CD14-positive monocyte (primary cell): ENCODE results near the gene SNPH. TPM values are rescaled to one million over a fixed set of nuclear protein-coding genes. Genes with fewer than 3 reads are reported as not detected.

Experiments used
- DNase-seq, 3 donors: peaks; one replicate each; pipeline ENCODE4 v3.0.0-alpha.2; 2011 to 2022
- H2AFZ ChIP-seq: 2 replicates; pipeline ENCODE4 v1.6.0; 2012; ENCODE audit warnings: mild to moderate bottlenecking, low read depth, low read length, inconsistent platforms; ENCODE audit not compliant: insufficient read depth, poor library complexity, severe bottlenecking
- H3K27ac ChIP-seq, 2 donors: 1 replicate in 1 of 2; 2 replicates in 1 of 2; pipeline ENCODE4 v1.5.1; 2012 to 2013; ENCODE audit warnings: low read length in 2 of 2, control low read depth in 1 of 2, inconsistent platforms in 1 of 2, low read depth in 1 of 2, mild to moderate bottlenecking in 1 of 2
- H3K27me3 ChIP-seq, 2 donors: one replicate each; pipeline versions ENCODE4 v1.6.0 to v1.6.1; 2011 to 2013; ENCODE audit warnings: low read length in 2 of 2; ENCODE audit not compliant: control insufficient read depth in 2 of 2, insufficient read depth in 2 of 2
- H3K36me3 ChIP-seq, 2 donors: replicated peaks in 1 of 2; 1 replicate in 1 of 2; 2 replicates in 1 of 2; pipeline versions ENCODE4 v1.5.1 to v1.6.1; 2012 to 2013; ENCODE audit warnings: low read length in 2 of 2, control low read depth in 1 of 2, inconsistent platforms in 1 of 2, mild to moderate bottlenecking in 1 of 2; ENCODE audit not compliant: insufficient read depth in 2 of 2, control insufficient read depth in 1 of 2
- H3K4me1 ChIP-seq, 2 donors: 1 replicate in 1 of 2; 2 replicates in 1 of 2; pipeline versions ENCODE4 v1.5.1 to v1.6.1; 2012 to 2013; ENCODE audit warnings: low read length in 2 of 2, control low read depth in 1 of 2, inconsistent platforms in 1 of 2, mild to moderate bottlenecking in 1 of 2, moderate library complexity in 1 of 2; ENCODE audit not compliant: insufficient read depth in 2 of 2, control insufficient read depth in 1 of 2
- H3K4me2 ChIP-seq: replicated peaks from 2 replicates; pipeline ENCODE3; 2012; ENCODE audit warnings: low read length, moderate library complexity, mild to moderate bottlenecking; ENCODE audit not compliant: poor library complexity, severe bottlenecking; ENCODE audit errors: extremely low read depth
- H3K4me3 ChIP-seq, 3 experiments: fragments of 200-600 bp in 1 of 3; sonication (generic) in 1 of 3; replicated peaks in 1 of 3; 1 replicate in 2 of 3; 2 replicates in 1 of 3; pipeline ENCODE4 v1.5.1; 2011 to 2013; ENCODE audit warnings: low read length in 3 of 3, mild to moderate bottlenecking in 3 of 3, control low read depth in 2 of 3, low read depth in 2 of 3, inconsistent platforms in 1 of 3, moderate library complexity in 1 of 3
- H3K79me2 ChIP-seq: 2 replicates; pipeline ENCODE4 v1.6.0; 2012; ENCODE audit warnings: mild to moderate bottlenecking, control low read depth, inconsistent platforms, low read length, moderate library complexity; ENCODE audit not compliant: insufficient read depth
- H3K9ac ChIP-seq: 2 replicates; pipeline ENCODE4 v1.6.0; 2017; ENCODE audit warnings: low read length, mild to moderate bottlenecking; ENCODE audit not compliant: insufficient read depth, poor library complexity, severe bottlenecking
- H3K9me3 ChIP-seq, 2 donors: replicated peaks in 1 of 2; 1 replicate in 1 of 2; 2 replicates in 1 of 2; pipeline versions ENCODE4 v1.5.1 to v1.6.1; 2012 to 2013; ENCODE audit warnings: low read length in 2 of 2, control low read depth in 1 of 2; ENCODE audit not compliant: control insufficient read depth in 1 of 2, insufficient read depth in 1 of 2
- H4K20me1 ChIP-seq: 2 replicates; pipeline ENCODE4 v1.6.0; 2012; ENCODE audit warnings: mild to moderate bottlenecking, low read length, control low read depth, moderate library complexity; ENCODE audit not compliant: insufficient read depth
- H3K27ac Mint-ChIP-seq, 7 donors: one replicate each; pipeline ENCODE4 v1.8.0; 2020; ENCODE audit warnings: mild to moderate bottlenecking in 7 of 7, mixed read lengths in 7 of 7, moderate library complexity in 6 of 7, inconsistent platforms in 2 of 7
- H3K27me3 Mint-ChIP-seq, 3 donors: one replicate each; pipeline ENCODE4 v1.8.0; 2021 to 2022; ENCODE audit warnings: low read depth in 3 of 3, mild to moderate bottlenecking in 3 of 3, mixed read lengths in 3 of 3, moderate library complexity in 3 of 3, inconsistent platforms in 1 of 3
- H3K36me3 Mint-ChIP-seq, 2 donors: one replicate each; pipeline ENCODE4 v1.8.0; 2020; ENCODE audit warnings: mixed read lengths in 2 of 2, inconsistent platforms in 1 of 2, mild to moderate bottlenecking in 1 of 2
- H3K4me1 Mint-ChIP-seq: one replicate; pipeline ENCODE4 v1.8.0; 2020; ENCODE audit warnings: mild to moderate bottlenecking, mixed read lengths
- H3K4me3 Mint-ChIP-seq, 2 donors: one replicate each; pipeline ENCODE4 v1.8.0; 2020; ENCODE audit warnings: mild to moderate bottlenecking in 2 of 2, mixed read lengths in 2 of 2, moderate library complexity in 1 of 2
- H3K9me3 Mint-ChIP-seq, 7 donors: one replicate each; pipeline ENCODE4 v1.8.0; 2020 to 2022; ENCODE audit warnings: mixed read lengths in 7 of 7, mild to moderate bottlenecking in 6 of 7, moderate library complexity in 6 of 7, inconsistent platforms in 2 of 7
- WGBS: methylation state at CpG from one replicate; pipeline ENCODE4 v1.1.5; 2013; ENCODE audit warnings: missing lambda C conversion rate; ENCODE audit not compliant: insufficient coverage; 5-methylcytosine and 5-hydroxymethylcytosine counted together
- intact Hi-C, 2 donors: fragments of 100-400 bp; cut with micrococcal nuclease; formaldehyde crosslinking; loops; one replicate each; pipeline versions ENCODE4 v1.15.0 to v1.15.1; 2023
- polyA plus RNA-seq, 3 donors: library from polyadenylated mRNA; depleted of rRNA in 1 of 3; unstranded in 2 of 3; stranded (reverse) in 1 of 3; fragments of 300-500 nt in 2 of 3; fragments of >200 nt in 1 of 3; fragmentation: Illumina TruSeq in 2 of 3; gene quantifications; 1 replicate in 2 of 3; 2 replicates in 1 of 3; pipeline ENCODE4 v1.2.3, GENCODE V29; 2012 to 2021
- TF ChIP-seq, protein P1 (sequence below): fragments of 200-600 bp; IDR thresholded peaks from one replicate; pipeline ENCODE4 v1.8.0; 2022; ENCODE audit warnings: antibody characterized with exemption, mild to moderate bottlenecking

Gene SNPH
- polyA plus RNA-seq, 3 donors = 0.07 to 0.10 TPM; not detected in 1

DNA sequence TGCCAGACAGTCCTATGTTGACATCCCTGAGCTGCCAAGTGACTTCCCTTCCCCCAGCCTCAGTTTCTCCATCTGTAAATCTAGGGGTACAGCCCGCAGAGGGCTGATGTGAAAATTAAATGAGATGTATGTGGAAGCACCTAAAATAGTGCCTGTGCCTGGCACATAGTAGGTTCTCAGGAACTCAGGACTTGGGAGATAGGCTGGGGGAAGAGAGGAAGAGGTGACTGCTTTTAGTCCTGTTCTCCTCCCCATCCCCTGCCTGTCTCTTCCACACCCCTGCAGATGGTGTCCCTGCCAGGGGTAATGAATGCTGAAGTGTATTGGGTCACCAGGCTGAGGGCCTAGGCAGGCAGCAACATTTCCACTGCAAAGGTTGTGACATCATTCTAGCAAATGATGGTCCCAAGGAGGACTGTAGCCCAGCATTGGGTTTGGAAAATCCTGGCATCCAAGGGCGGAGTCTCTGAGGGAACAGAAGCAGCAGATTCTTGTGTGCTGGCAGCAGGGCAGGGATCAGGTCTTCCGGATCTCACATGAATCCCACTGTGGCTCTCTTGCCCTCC, 1.8 kb downstream of the SNPH start:
- no peak overlapping the region for H3K27ac Mint-ChIP-seq

GRCh38 chr20:1269235-1269634, 3.1 kb downstream of the SNPH start:
- Mint-ChIP-seq H3K27me3 (peaks cover 23 to 39% (median 31%) of the 10 kb centered on the region in 3 donors), H3K4me3 (no peak overlapping the region), H3K36me3 (peaks cover 0 to 9% of the 10 kb centered on the region in 2 donors), H3K9me3 (peaks cover 0 to 9% (median 0%) of the 10 kb centered on the region in 7 donors), H3K27ac (peak overlapping the region in 1 of 7 donors; percentile 24), H3K4me1 (peaks cover 10% of the 10 kb centered on the region)
- Histone ChIP-seq H3K4me1 (peaks cover 6 to 12% of the 10 kb centered on the region in 2 donors), H3K27ac (no peak overlapping the region), H4K20me1 (no peaks in the 10 kb centered on the region), H3K4me3 (no peak overlapping the region), H3K9me3 (no peaks in the 10 kb centered on the region), H3K9ac (no peak overlapping the region), H3K79me2 (no peaks in the 10 kb centered on the region), H3K36me3 (no peaks in the 10 kb centered on the region), H2AFZ (no peak overlapping the region), H3K27me3 (peaks cover 23 to 36% of the 10 kb centered on the region in 2 donors), H3K4me2 (no peak overlapping the region)
- intact Hi-C loops = no loop called here
- no peak for DNase-seq
- TF ChIP-seq, protein P1, sequence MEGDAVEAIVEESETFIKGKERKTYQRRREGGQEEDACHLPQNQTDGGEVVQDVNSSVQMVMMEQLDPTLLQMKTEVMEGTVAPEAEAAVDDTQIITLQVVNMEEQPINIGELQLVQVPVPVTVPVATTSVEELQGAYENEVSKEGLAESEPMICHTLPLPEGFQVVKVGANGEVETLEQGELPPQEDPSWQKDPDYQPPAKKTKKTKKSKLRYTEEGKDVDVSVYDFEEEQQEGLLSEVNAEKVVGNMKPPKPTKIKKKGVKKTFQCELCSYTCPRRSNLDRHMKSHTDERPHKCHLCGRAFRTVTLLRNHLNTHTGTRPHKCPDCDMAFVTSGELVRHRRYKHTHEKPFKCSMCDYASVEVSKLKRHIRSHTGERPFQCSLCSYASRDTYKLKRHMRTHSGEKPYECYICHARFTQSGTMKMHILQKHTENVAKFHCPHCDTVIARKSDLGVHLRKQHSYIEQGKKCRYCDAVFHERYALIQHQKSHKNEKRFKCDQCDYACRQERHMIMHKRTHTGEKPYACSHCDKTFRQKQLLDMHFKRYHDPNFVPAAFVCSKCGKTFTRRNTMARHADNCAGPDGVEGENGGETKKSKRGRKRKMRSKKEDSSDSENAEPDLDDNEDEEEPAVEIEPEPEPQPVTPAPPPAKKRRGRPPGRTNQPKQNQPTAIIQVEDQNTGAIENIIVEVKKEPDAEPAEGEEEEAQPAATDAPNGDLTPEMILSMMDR = no peak
- 94% methylated on average over 4 of the region's 8 CpGs for WGBS

More for the DNA sequence above, 1.8 kb downstream of the SNPH start:
- Mint-ChIP-seq H3K4me1 (peaks cover 10% of the 10 kb centered on the region), H3K36me3 (peaks cover 0 to 9% of the 10 kb centered on the region in 2 donors), H3K4me3 (peak overlapping the region in 1 of 2 donors; percentile 59), H3K9me3 (peaks cover 0 to 13% (median 1%) of the 10 kb centered on the region in 7 donors), H3K27me3 (peaks cover 23 to 46% (median 27%) of the 10 kb centered on the region in 3 donors)
- WGBS = 94% methylated on average over 3 of the region's 3 CpGs
- no peaks in the 10 kb centered on the region for H3K36me3 ChIP-seq
- peaks cover 6 to 12% of the 10 kb centered on the region in 2 donors for H3K4me1 ChIP-seq
- H3K4me2 ChIP-seq = no peak overlapping the region
- H3K27ac ChIP-seq = no peak overlapping the region
- no peaks in the 10 kb centered on the region for H3K79me2 ChIP-seq
- no peak overlapping the region for H3K4me3 ChIP-seq
- H4K20me1 ChIP-seq = no peaks in the 10 kb centered on the region
- DNase-seq = no peak
- H3K9ac ChIP-seq = no peak overlapping the region
- intact Hi-C loops = no loop called here
- peaks cover 0 to under 1% of the 10 kb centered on the region in 2 donors for H3K9me3 ChIP-seq
- H2AFZ ChIP-seq = no peak overlapping the region
- TF ChIP-seq, protein P1 = no peak
- H3K27me3 ChIP-seq = peaks cover 23 to 39% of the 10 kb centered on the region in 2 donors
